Panc1 (cell line): ENCODE measurements around the gene MS4A7.

Experiments
- CTCF ChIP-seq: fragments of 450-650 bp; IDR thresholded peaks from 2 replicates; pipeline ENCODE4 v1.5.1; 2017; ENCODE audit warnings: mild to moderate bottlenecking
- POLR2AphosphoS5 ChIP-seq: IDR thresholded peaks from 2 replicates; pipeline ENCODE4 v1.6.1; 2012; ENCODE audit warnings: mild to moderate bottlenecking, low read depth, low read length, moderate library complexity

DNA sequence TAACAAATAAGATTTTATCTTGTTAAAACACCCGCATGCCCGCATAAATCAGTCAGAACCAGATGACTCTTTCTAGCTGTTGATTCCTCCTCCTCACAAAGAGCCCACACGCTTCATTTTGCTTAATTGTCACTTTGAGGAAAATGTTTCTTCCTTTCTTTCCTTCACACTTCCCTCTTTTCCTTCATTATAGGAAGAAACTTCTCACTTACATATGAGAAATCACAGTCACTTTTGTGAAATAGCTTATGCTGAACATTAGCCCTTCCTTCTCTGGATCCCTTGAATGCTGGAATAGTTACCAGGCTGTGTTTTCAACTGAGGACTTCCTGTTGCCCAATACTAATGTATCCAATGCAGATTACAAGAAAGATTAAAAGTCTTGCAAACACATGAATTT, 45.5 kb upstream of the MS4A7 start:
- TF ChIP-seq CTCF: no peak
- no peak for TF ChIP-seq POLR2AphosphoS5
